Measurements from ENCODE around the gene SLC22A1.

GRCh38 chr6:160132297-160132637 lies 10.7 kb downstream of the SLC22A1 start:
- TF ChIP-seq, protein P1, sequence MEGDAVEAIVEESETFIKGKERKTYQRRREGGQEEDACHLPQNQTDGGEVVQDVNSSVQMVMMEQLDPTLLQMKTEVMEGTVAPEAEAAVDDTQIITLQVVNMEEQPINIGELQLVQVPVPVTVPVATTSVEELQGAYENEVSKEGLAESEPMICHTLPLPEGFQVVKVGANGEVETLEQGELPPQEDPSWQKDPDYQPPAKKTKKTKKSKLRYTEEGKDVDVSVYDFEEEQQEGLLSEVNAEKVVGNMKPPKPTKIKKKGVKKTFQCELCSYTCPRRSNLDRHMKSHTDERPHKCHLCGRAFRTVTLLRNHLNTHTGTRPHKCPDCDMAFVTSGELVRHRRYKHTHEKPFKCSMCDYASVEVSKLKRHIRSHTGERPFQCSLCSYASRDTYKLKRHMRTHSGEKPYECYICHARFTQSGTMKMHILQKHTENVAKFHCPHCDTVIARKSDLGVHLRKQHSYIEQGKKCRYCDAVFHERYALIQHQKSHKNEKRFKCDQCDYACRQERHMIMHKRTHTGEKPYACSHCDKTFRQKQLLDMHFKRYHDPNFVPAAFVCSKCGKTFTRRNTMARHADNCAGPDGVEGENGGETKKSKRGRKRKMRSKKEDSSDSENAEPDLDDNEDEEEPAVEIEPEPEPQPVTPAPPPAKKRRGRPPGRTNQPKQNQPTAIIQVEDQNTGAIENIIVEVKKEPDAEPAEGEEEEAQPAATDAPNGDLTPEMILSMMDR (IDR thresholded peaks at IDR 0.05) = no peak
- TF ChIP-seq RFX5 (IDR thresholded peaks at IDR 0.05; ENCODE audit: low read length) (no peak), SMC3 (IDR thresholded peaks at IDR 0.05; ENCODE audit: low read depth, low read length) (no peak), NFIC (IDR thresholded peaks at IDR 0.05; ENCODE audit: borderline replicate concordance) (no peak), REST (IDR thresholded peaks at IDR 0.05; ENCODE audit: low read depth, low read length) (no peak), TAF1 (IDR thresholded peaks at IDR 0.05; ENCODE audit: borderline replicate concordance, low read depth, low read length) (no peak), RAD21 (IDR thresholded peaks at IDR 0.05; ENCODE audit: low read length) (no peak), MXI1 (IDR thresholded peaks at IDR 0.05; ENCODE audit: low read depth, low read length) (no peak)
